Measurements from ENCODE around the gene ARID2.

GRCh38 chr12:45946435-45946834 is 216.9 kb downstream of the ARID2 start:
- no peak for TF ChIP-seq EZH2 (IDR thresholded peaks at IDR 0.05; ENCODE audit: borderline replicate concordance, low read length)
- TF ChIP-seq, protein P1, sequence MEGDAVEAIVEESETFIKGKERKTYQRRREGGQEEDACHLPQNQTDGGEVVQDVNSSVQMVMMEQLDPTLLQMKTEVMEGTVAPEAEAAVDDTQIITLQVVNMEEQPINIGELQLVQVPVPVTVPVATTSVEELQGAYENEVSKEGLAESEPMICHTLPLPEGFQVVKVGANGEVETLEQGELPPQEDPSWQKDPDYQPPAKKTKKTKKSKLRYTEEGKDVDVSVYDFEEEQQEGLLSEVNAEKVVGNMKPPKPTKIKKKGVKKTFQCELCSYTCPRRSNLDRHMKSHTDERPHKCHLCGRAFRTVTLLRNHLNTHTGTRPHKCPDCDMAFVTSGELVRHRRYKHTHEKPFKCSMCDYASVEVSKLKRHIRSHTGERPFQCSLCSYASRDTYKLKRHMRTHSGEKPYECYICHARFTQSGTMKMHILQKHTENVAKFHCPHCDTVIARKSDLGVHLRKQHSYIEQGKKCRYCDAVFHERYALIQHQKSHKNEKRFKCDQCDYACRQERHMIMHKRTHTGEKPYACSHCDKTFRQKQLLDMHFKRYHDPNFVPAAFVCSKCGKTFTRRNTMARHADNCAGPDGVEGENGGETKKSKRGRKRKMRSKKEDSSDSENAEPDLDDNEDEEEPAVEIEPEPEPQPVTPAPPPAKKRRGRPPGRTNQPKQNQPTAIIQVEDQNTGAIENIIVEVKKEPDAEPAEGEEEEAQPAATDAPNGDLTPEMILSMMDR (conservative IDR thresholded peaks at IDR 0.05 in 1 of 2, IDR thresholded peaks at IDR 0.05 in 1 of 2; ENCODE audit: extremely low read depth in 1 of 2, insufficient read depth in 1 of 2, low read depth in 1 of 2, low read length in 2 of 2) = no peak

All from mammary epithelial cell (primary cell).